KOPT-K1 (cell line): ENCODE data around the gene ITPKB.

ENCODE experiments used
- H3K27ac ChIP-seq: fragments of 200-600 bp; sonication (generic); 2 replicates; pipeline ENCODE4 v1.5.1; 2016; ENCODE audit warnings: antibody characterized with exemption, mild to moderate bottlenecking, low read depth, low read length; ENCODE audit not compliant: poor library complexity, severe bottlenecking
- H3K36me3 ChIP-seq: fragments of 200-600 bp; sonication (generic); 2 replicates; pipeline ENCODE4 v1.5.1; 2017; ENCODE audit warnings: antibody characterized with exemption, mild to moderate bottlenecking, low read length, moderate library complexity; ENCODE audit not compliant: insufficient read depth
- H3K9me3 ChIP-seq: fragments of 200-600 bp; sonication (generic); 2 replicates; pipeline ENCODE4 v1.5.1; 2017; ENCODE audit warnings: antibody characterized with exemption, low read length, mild to moderate bottlenecking; ENCODE audit not compliant: insufficient read depth, poor library complexity, severe bottlenecking

The ITPKB gene

GRCh38 chr1:226665505-226666163 lies 73.4 kb downstream of the ITPKB start:
- no peaks in the 10 kb centered on the region for H3K36me3 ChIP-seq
- H3K9me3 ChIP-seq: no peaks in the 10 kb centered on the region
- H3K27ac ChIP-seq: no peak overlapping the region

DNA sequence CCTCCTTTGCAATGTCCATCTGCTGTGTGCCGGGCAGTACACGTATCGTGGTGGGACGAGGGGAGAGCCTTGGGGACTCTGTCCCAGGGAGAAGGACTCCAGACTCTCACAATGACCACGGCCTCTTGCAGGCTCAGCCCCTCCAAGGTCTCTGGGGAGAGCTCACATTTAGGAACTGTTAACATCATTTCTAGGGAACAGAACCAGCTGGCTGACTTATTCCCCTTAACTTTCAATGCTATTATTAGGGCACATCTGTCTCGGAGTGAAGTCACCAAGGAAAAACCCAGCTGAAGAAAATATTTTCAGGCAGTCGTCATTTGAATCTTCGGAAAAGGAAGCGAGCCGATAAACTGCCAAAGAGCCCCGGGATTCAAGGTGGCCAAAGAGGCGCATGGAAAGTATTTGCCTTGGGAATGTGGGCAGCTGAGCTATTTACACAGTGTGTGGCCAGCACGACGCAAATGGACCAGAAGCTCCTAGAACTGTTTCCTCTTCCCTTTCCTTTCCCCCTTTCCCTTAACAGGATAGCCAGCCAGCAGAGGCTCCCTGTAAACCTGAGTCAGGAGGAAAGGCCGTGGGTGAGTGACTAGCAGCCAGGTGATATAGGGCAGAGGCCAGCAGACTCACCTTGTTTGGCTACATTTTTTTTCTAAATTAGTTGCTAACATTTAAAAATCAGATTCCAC lies 74.5 kb downstream of the ITPKB start:
- Histone ChIP-seq H3K9me3 (no peaks in the 10 kb centered on the region), H3K36me3 (no peaks in the 10 kb centered on the region), H3K27ac (no peak overlapping the region)

DNA sequence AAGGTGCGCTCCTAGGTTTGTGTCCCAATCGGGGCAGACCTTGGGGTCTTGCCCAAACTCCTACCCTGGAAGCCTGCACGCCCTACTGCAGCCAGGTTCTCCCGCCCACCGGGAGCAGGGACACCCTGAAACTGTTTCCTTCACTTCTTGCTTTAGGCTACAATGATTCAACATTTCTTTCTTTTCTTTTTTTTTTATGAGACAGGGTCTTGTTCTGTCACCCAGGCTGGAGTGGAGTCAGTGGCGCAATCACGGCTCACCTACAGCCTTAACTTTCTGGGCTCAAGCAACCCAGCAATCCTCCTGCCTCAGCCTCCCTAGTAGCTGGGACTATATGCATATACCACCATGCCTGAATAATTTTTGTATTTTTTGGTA lies 75.8 kb downstream of the ITPKB start:
- Histone ChIP-seq H3K9me3 (no peaks in the 10 kb centered on the region), H3K36me3 (no peaks in the 10 kb centered on the region), H3K27ac (no peak overlapping the region)

GRCh38 chr1:226662642-226663326 lies 76.3 kb downstream of the ITPKB start:
- H3K27ac ChIP-seq: no peak overlapping the region
- H3K36me3 ChIP-seq: no peaks in the 10 kb centered on the region
- no peaks in the 10 kb centered on the region for H3K9me3 ChIP-seq

- no peak overlapping the region for H3K27ac ChIP-seq
- H3K9me3 ChIP-seq: no peaks in the 10 kb centered on the region
Observed at GRCh38 chr1:226661965-226662364, 77.1 kb downstream of the ITPKB start.

DNA sequence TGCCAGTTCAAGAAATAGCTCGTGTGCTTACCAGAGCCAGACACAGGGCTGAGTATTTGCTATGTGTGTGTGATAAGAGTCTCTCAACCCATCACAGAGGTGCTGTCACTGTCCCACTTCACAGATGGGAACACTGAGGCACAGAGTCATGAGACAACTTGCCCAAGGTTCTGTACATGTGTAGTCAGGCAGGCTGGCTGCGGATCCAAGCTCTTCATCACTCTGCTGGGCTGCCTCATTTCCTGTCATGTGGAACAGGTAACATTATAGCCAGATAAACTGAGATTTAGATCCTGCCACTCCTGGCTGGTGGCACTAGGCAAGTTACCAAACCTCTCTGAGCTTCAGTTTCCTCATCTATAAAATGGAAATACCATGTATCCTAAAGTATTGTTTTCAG lies 77.8 kb downstream of the ITPKB start:
- no peaks in the 10 kb centered on the region for H3K9me3 ChIP-seq
- peak overlapping the region; percentile 66 for H3K27ac ChIP-seq

More at GRCh38 chr1:226661965-226662364, 77.1 kb downstream of the ITPKB start:
- no peaks in the 10 kb centered on the region for H3K36me3 ChIP-seq

DNA sequence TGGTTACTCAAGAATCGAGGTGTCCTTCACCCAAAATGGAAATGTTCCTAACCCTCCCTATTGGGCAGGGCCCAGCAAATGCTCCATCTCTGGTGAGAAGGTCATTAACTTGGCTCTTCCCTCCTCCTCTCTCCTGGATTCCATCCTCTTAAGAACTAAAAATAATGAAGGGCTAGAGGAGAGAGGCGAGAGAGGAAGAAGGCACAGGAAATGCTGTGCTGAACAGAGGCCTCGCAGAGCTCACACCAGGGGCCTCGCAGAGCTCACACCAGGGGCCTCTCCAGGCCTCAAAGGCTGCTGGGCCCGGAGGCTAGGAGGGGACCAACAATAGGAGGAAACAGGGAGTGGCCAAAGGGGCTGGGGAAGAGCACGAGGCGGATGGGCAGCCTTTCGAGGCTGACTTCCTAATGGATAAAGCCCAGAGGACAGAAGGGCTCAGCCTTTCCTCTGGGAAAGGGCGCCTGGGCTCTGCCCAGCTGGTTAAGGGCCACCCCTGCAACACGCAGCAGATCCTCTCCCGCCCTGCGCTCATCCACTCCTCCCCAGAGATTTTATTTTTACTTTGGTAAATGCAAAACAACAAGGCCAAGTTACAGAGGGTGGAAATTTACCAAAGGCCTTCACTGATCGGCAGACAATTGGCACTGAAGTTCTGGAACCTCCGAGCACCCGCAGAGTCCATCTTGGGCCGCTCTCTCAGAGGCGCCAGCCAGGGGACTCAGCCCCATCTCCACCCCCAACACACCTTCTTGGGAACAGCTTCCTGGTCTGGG lies 78.5 kb downstream of the ITPKB start:
- Histone ChIP-seq H3K27ac (peak overlapping the region; percentile 66), H3K9me3 (no peaks in the 10 kb centered on the region)

More for the DNA sequence above, 77.8 kb downstream of the ITPKB start:
- H3K36me3 ChIP-seq: no peaks in the 10 kb centered on the region

DNA sequence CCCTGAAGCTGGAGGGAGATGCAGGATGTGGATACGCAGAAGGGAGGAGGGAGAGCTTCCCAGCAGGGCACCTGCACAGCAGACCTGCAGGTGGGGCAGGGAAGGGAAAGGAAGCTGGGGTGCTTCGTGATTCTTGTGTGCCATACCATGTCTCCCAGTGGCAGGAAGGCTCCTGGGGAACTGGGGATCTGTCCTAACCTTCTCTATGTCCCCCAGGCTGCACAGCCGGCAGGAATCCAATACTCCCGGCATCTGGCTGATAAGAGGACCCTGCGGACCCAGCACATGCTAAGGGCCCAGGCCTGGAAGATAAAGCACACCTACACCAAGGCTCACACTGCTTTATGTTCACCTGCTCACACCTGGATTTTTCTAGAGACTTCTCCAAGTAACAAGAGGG lies 79.4 kb downstream of the ITPKB start:
- Histone ChIP-seq H3K27ac (peak overlapping the region; percentile 66), H3K36me3 (no peaks in the 10 kb centered on the region), H3K9me3 (no peaks in the 10 kb centered on the region)

More for the DNA sequence above, 78.5 kb downstream of the ITPKB start:
- no peaks in the 10 kb centered on the region for H3K36me3 ChIP-seq

DNA sequence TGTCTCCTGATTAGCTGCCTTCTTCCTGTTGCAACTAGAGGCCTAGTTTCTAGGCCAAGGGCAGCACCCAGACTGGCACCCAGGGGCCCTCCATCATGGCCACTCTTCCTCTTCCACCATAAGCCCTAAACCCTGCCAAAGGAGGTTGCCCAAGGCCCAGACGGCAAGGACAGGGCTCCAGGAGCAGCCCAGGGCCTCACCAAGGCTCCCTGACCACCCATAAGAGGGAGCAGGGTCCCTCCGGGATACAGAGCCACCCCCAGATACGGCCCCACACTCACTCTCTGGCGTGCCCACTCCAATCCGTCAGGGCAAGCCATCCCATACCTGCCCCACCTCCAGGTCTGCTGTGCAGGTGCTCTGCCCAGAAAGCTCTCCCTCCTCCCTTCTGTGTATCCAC lies 79.9 kb downstream of the ITPKB start:
- Histone ChIP-seq H3K27ac (peak overlapping the region; percentile 66), H3K9me3 (no peaks in the 10 kb centered on the region), H3K36me3 (no peaks in the 10 kb centered on the region)

GRCh38 chr1:226658546-226659125 lies 80.4 kb downstream of the ITPKB start:
- Histone ChIP-seq H3K36me3 (no peaks in the 10 kb centered on the region), H3K9me3 (no peaks in the 10 kb centered on the region), H3K27ac (no peak overlapping the region)

DNA sequence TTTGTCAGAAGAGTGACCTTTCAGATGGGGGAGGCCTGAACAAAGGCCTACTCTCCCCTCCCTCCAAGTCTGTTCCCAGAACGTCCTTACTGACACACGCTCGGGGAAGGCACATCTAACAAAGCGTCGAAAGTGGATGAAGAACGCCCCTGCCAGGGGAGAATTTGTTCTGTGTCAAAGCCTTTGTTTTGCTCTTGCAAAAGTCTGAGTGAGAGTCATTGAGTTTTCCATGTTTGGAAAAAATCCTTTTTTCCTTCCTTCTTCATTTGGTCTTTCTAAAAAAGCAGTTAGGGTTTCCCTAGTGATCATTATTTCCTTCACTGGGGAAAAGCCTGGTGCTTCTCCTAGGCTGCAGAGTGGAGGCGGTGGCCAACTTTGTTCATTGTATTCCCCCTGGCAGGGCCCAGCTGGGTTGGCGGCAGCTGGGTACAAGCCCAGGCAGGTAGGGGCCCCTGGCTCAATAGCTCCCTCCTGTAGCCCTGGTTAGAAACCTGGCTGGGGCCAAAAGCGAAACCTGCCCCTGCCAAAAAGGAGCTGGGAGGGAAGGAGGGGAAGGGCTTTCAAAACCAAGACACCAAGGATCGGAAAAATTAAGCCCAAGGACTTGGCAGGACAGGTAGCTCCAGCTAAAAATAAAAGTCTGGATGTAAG lies 81.1 kb downstream of the ITPKB start:
- no peaks in the 10 kb centered on the region for H3K36me3 ChIP-seq
- H3K9me3 ChIP-seq: no peaks in the 10 kb centered on the region
- no peak overlapping the region for H3K27ac ChIP-seq

DNA sequence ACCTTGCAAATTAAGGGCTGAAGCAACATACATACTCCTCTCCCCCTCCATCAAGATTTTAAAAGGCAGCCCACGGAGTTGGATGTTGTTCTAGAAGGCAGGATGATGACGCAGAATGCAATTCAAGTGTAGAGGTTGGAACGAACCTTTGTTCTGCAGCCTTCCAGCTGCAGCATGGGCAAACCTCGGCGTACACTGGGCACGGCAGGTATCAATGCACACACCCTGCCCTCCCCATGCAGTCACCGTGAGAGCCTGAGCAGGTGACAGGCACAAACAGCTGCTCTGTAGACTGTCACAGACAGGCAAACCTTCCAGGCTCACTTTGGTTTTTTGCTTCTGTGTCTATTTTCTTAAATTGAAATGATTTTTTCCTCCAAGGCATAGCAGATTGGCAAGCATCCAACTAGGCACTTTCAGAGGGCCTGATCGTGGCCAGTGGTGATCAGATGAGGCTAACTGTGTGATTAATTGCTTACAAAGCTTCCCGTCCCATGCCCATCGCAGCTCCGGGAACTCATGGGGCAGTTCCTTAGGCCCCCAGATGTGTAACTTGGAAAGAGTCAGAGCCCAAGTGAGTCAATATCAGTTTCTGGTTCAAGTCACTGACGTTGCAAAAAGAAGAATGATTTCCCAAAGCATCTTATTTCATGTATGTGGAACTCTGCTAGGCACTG lies 82.3 kb downstream of the ITPKB start:
- no peaks in the 10 kb centered on the region for H3K36me3 ChIP-seq
- peak overlapping the region; percentile 78 for H3K27ac ChIP-seq
- no peaks in the 10 kb centered on the region for H3K9me3 ChIP-seq

- H3K36me3 ChIP-seq: no peaks in the 10 kb centered on the region
- peak overlapping the region; percentile 78 for H3K27ac ChIP-seq
- no peaks in the 10 kb centered on the region for H3K9me3 ChIP-seq
Observed at GRCh38 chr1:226656201-226656600, 82.9 kb downstream of the ITPKB start.
